Stimulated activated CD4-positive, alpha-beta T cell treated with anti-CD3 and anti-CD28 coated beads, Interleukin-4, amount 100 ng/mL, for 4 hours (primary cell): ENCODE data around the gene DEFB132.
A peak's percentile ranks its signal among the peaks of the same experiment; 100 is the strongest.

Experiments used
- DNase-seq, 2 experiments: peaks; one replicate each; pipeline ENCODE4 v3.0.0-alpha.2; 2020

Gene DEFB132

GRCh38 chr20:266596-267562 lies 9.4 kb downstream of the DEFB132 start:
- peak; percentile 80 to 90 for DNase-seq

GRCh38 chr20:270517-270916 lies 13.0 kb downstream of the DEFB132 start:
- no peak for DNase-seq

- DNase-seq: no peak
Measured at GRCh38 chr20:271069-271468, 13.5 kb downstream of the DEFB132 start.

- no peak for DNase-seq
Measured at GRCh38 chr20:271528-271927, 14.0 kb downstream of the DEFB132 start.

- no peak for DNase-seq
Measured at GRCh38 chr20:272718-273117, 15.2 kb downstream of the DEFB132 start.

- DNase-seq: no peak
Measured at GRCh38 chr20:273884-274283, 16.4 kb downstream of the DEFB132 start.

- DNase-seq: no peak
Measured at GRCh38 chr20:275791-276190, 18.3 kb downstream of the DEFB132 start.

GRCh38 chr20:276620-277495 lies 19.3 kb downstream of the DEFB132 start:
- DNase-seq: no peak

GRCh38 chr20:277496-277781 lies 19.9 kb downstream of the DEFB132 start:
- DNase-seq: no peak

- no peak for DNase-seq
Measured at GRCh38 chr20:278181-278580, 20.7 kb downstream of the DEFB132 start.

GRCh38 chr20:278607-279571 lies 21.4 kb downstream of the DEFB132 start:
- no peak for DNase-seq

- no peak for DNase-seq
Measured at GRCh38 chr20:284172-284571, 26.6 kb downstream of the DEFB132 start.

- no peak for DNase-seq
Measured at GRCh38 chr20:286508-286907, 29.0 kb downstream of the DEFB132 start.

GRCh38 chr20:288956-289692 lies 31.6 kb downstream of the DEFB132 start:
- DNase-seq: no peak

GRCh38 chr20:289693-290083 lies 32.2 kb downstream of the DEFB132 start:
- no peak for DNase-seq

- peak; percentile 84 for DNase-seq
Measured at GRCh38 chr20:290084-290831, 32.7 kb downstream of the DEFB132 start, which contains the start of gene C20orf96. C20orf96 (minus strand) TSS chr20:290750; CDS start chr20:290610, 140 bp downstream.

GRCh38 chr20:294602-295001 lies 37.1 kb downstream of the DEFB132 start:
- no peak for DNase-seq

GRCh38 chr20:295804-296203 lies 38.3 kb downstream of the DEFB132 start:
- DNase-seq: no peak

GRCh38 chr20:297098-297924 lies 39.8 kb downstream of the DEFB132 start, which contains the start of gene ZCCHC3:
ZCCHC3 (plus strand) TSS chr20:297570; CDS start chr20:297587, 17 bp downstream.
- DNase-seq: peak; percentile 81 to 82
